GM23338 (cell line): Measurements from ENCODE around the gene CELA2B. TPM values are rescaled to one million over a fixed set of nuclear protein-coding genes. Genes with fewer than 3 reads are reported as not detected.

ENCODE experiments used
- ATAC-seq: fragments of 200-7000 bp; cut with Tn5 transposase; 3 replicates; pipeline ENCODE4 v1.9.1; 2020
- DNase-seq: peaks from one replicate; pipeline ENCODE4 v3.0.0-alpha.2; 2015; ENCODE audit warnings: low spot score
- H2AFZ ChIP-seq: fragments of 200-600 bp; sonication (generic); 2 replicates; pipeline ENCODE4 v1.8.0; 2016; ENCODE audit warnings: antibody characterized with exemption, mild to moderate bottlenecking, moderate library complexity
- H3F3A ChIP-seq: fragments of 200-600 bp; sonication (generic); replicated peaks from 2 replicates; pipeline ENCODE4 v1.8.0; 2017; ENCODE audit warnings: antibody characterized with exemption, mixed run types, low read depth
- H3K27ac ChIP-seq: fragments of 200-600 bp; sonication (generic); 2 replicates; pipeline ENCODE4 v1.6.1; 2016; ENCODE audit warnings: low read depth
- H3K27me3 ChIP-seq: fragments of 200-600 bp; sonication (generic); 2 replicates; pipeline ENCODE4 v1.8.0; 2016; ENCODE audit warnings: mild to moderate bottlenecking, mixed run types, moderate library complexity; ENCODE audit not compliant: insufficient read depth
- H3K36me3 ChIP-seq: fragments of 200-600 bp; sonication (generic); 2 replicates; pipeline ENCODE4 v1.8.0; 2016; ENCODE audit warnings: mild to moderate bottlenecking; ENCODE audit not compliant: insufficient read depth
- H3K4me1 ChIP-seq: fragments of 200-600 bp; sonication (generic); 2 replicates; pipeline ENCODE4 v1.8.0; 2016; ENCODE audit warnings: mild to moderate bottlenecking, moderate library complexity; ENCODE audit not compliant: insufficient read depth
- H3K4me2 ChIP-seq: fragments of 200-600 bp; sonication (generic); 2 replicates; pipeline ENCODE4 v1.7.1; 2017; ENCODE audit warnings: mixed run types
- H3K4me3 ChIP-seq: fragments of 200-600 bp; sonication (generic); 2 replicates; pipeline ENCODE4 v1.6.1; 2016; ENCODE audit warnings: mixed run types
- H3K79me2 ChIP-seq: fragments of 200-600 bp; sonication (generic); replicated peaks from 2 replicates; pipeline ENCODE4 v1.8.0; 2017; ENCODE audit warnings: mild to moderate bottlenecking; ENCODE audit not compliant: insufficient read depth
- H3K9me2 ChIP-seq: fragments of 200-600 bp; sonication (generic); 2 replicates; pipeline ENCODE4 v1.8.0; 2017; ENCODE audit not compliant: insufficient read depth
- H4K20me1 ChIP-seq: fragments of 200-600 bp; sonication (generic); replicated peaks from 2 replicates; pipeline ENCODE4 v1.8.0; 2017; ENCODE audit warnings: mild to moderate bottlenecking; ENCODE audit not compliant: insufficient read depth
- H3K27ac Mint-ChIP-seq: 2 replicates; pipeline ENCODE4 v1.8.0; 2020; ENCODE audit warnings: inconsistent platforms, mild to moderate bottlenecking, moderate library complexity, mixed read lengths
- H3K27me3 Mint-ChIP-seq: 3 replicates; pipeline ENCODE4 v1.8.0; 2022; ENCODE audit warnings: low read depth, mild to moderate bottlenecking, moderate library complexity, mixed read lengths, inconsistent platforms; ENCODE audit not compliant: insufficient read depth, poor library complexity
- H3K36me3 Mint-ChIP-seq: 3 replicates; pipeline ENCODE4 v1.8.0; 2021; ENCODE audit warnings: low read depth, mild to moderate bottlenecking, inconsistent platforms, moderate library complexity, mixed read lengths
- H3K4me1 Mint-ChIP-seq: 3 replicates; pipeline ENCODE4 v1.8.0; 2020; ENCODE audit warnings: mild to moderate bottlenecking, inconsistent platforms, mixed read lengths
- H3K4me3 Mint-ChIP-seq: 3 replicates; pipeline ENCODE4 v1.8.0; 2021; ENCODE audit warnings: moderate library complexity, mild to moderate bottlenecking, inconsistent platforms, mixed read lengths
- H3K9me3 Mint-ChIP-seq: 3 replicates; pipeline ENCODE4 v1.8.0; 2020; ENCODE audit warnings: moderate library complexity, mild to moderate bottlenecking, inconsistent platforms, mixed read lengths
- CREB1 ChIP-seq: fragments of 250-450 bp; sonication (Bioruptor Pico); IDR thresholded peaks from 2 replicates; pipeline ENCODE4 v1.5.0; 2020; ENCODE audit warnings: low read depth, mild to moderate bottlenecking, moderate library complexity
- CTCF ChIP-seq, 2 experiments: fragments of 200-600 bp in 1 of 2; sonication (generic) in 1 of 2; conservative IDR thresholded peaks; 2 replicates each; pipeline versions ENCODE4 v1.5.1 to v1.6.1; 2016 to 2017; ENCODE audit warnings: antibody characterized with exemption in 2 of 2, low read depth in 2 of 2, mild to moderate bottlenecking in 2 of 2, moderate library complexity in 1 of 2
- ETS1 ChIP-seq: IDR thresholded peaks from 2 replicates; pipeline ENCODE4 v1.6.1; 2016; ENCODE audit warnings: antibody characterized with exemption
- EZH2 ChIP-seq: fragments of 200-600 bp; sonication (generic); IDR thresholded peaks from one replicate; pipeline ENCODE4 v1.8.0; 2017; ENCODE audit warnings: antibody characterized with exemption, mild to moderate bottlenecking, low read depth; ENCODE audit not compliant: unreplicated experiment
- EZH2phosphoT487 ChIP-seq: fragments of 200-600 bp; sonication (generic); IDR thresholded peaks from one replicate; pipeline ENCODE4 v1.8.1; 2018; ENCODE audit warnings: antibody characterized with exemption; ENCODE audit not compliant: unreplicated experiment
- JUNB ChIP-seq: IDR thresholded peaks from one replicate; pipeline ENCODE4 v1.6.1; 2016; ENCODE audit warnings: antibody characterized with exemption; ENCODE audit not compliant: unreplicated experiment
- NANOG ChIP-seq: IDR thresholded peaks from 2 replicates; pipeline ENCODE4 v1.6.1; 2016; ENCODE audit warnings: antibody characterized with exemption, borderline replicate concordance
- POLR2AphosphoS5 ChIP-seq: IDR thresholded peaks from 2 replicates; pipeline ENCODE4 v1.6.1; 2016; ENCODE audit warnings: antibody characterized with exemption, low read depth
- STAT1 ChIP-seq: IDR thresholded peaks from one replicate; pipeline ENCODE4 v1.6.1; 2016; ENCODE audit warnings: antibody characterized with exemption; ENCODE audit not compliant: unreplicated experiment
- ZNF114 ChIP-seq: fragments of 250-450 bp; sonication (Bioruptor Pico); IDR thresholded peaks from 2 replicates; pipeline ENCODE4 v1.5.0; 2020; ENCODE audit warnings: mild to moderate bottlenecking, moderate library complexity
- ZNF462 ChIP-seq: fragments of 250-450 bp; sonication (Bioruptor Pico); IDR thresholded peaks from 2 replicates; pipeline ENCODE4 v1.5.0; 2020; ENCODE audit warnings: mild to moderate bottlenecking, moderate library complexity
- polyA plus RNA-seq: library from polyadenylated mRNA; unstranded; fragments of >200 nt; fragmentation: Nextera tagmentation; extraction: Ambion mirVana; gene quantifications from 2 replicates; pipeline ENCODE4 v1.2.1, GENCODE V29; 2016
- total RNA-seq: library from RNA; depleted of rRNA; stranded (reverse); fragments of >200 nt; shearing (Covaris generic); gene quantifications from 2 replicates; pipeline ENCODE4 v1.2.3, GENCODE V29; 2014
- TF ChIP-seq, protein P1 (sequence below): IDR thresholded peaks from one replicate; pipeline ENCODE4 v1.6.1; 2018; ENCODE audit warnings: antibody characterized with exemption; ENCODE audit not compliant: unreplicated experiment

The CELA2B gene
- total and polyA plus RNA-seq, 2 experiments from 2014 or later = not detected

DNA sequence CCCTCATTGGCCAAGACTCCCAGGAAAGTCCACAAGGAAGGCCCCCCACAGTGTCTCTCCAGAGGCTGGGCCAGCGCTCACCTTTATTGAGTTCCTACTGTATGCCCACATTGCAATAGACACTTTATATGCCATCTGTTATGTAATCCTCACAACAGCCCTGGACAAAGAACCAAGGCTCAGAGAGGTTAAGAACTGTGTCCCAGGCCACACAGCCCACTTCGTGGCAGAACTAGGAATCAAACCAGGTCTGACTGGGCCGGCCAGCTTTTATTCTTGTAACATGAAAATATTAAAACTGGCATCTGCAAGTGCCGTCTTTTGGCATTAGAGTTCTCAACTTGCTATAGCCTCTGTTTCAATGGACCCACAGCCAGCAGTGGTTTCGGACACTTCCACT lies 33.1 kb upstream of the CELA2B start:
- H3K9me3 Mint-ChIP-seq = no peaks in the 10 kb centered on the region; the same call in 2 of the 3 replicates
- no peak overlapping the region for H3K27ac Mint-ChIP-seq
- DNase-seq (no peak), ATAC-seq (no peak)
- no peak overlapping the region for H3K4me3 Mint-ChIP-seq
- H3K36me3 ChIP-seq = no peaks in the 10 kb centered on the region
- no peak overlapping the region for H3K4me2 ChIP-seq
- peaks cover 9% of the 10 kb centered on the region for H3K27me3 Mint-ChIP-seq
- H3K9me2 ChIP-seq = no peaks in the 10 kb centered on the region
- H3F3A ChIP-seq = no peaks in the 10 kb centered on the region
- H3K4me3 ChIP-seq = no peak overlapping the region
- no peaks in the 10 kb centered on the region for H3K79me2 ChIP-seq
- H3K36me3 Mint-ChIP-seq = no peaks in the 10 kb centered on the region; the same call in 2 of the 3 replicates
- TF ChIP-seq ETS1 (no peak), STAT1 (no peak), POLR2AphosphoS5 (no peak), EZH2 (no peak), CTCF (conservative IDR thresholded peaks at IDR 0.05; ENCODE audit: low read depth in 2 of 2) (no peak), NANOG (no peak), EZH2phosphoT487 (no peak), ZNF462 (CRISPR knock-in tag) (no peak), JUNB (no peak), CREB1 (CRISPR knock-in tag) (no peak), ZNF114 (CRISPR knock-in tag) (no peak)
- TF ChIP-seq, protein P1, sequence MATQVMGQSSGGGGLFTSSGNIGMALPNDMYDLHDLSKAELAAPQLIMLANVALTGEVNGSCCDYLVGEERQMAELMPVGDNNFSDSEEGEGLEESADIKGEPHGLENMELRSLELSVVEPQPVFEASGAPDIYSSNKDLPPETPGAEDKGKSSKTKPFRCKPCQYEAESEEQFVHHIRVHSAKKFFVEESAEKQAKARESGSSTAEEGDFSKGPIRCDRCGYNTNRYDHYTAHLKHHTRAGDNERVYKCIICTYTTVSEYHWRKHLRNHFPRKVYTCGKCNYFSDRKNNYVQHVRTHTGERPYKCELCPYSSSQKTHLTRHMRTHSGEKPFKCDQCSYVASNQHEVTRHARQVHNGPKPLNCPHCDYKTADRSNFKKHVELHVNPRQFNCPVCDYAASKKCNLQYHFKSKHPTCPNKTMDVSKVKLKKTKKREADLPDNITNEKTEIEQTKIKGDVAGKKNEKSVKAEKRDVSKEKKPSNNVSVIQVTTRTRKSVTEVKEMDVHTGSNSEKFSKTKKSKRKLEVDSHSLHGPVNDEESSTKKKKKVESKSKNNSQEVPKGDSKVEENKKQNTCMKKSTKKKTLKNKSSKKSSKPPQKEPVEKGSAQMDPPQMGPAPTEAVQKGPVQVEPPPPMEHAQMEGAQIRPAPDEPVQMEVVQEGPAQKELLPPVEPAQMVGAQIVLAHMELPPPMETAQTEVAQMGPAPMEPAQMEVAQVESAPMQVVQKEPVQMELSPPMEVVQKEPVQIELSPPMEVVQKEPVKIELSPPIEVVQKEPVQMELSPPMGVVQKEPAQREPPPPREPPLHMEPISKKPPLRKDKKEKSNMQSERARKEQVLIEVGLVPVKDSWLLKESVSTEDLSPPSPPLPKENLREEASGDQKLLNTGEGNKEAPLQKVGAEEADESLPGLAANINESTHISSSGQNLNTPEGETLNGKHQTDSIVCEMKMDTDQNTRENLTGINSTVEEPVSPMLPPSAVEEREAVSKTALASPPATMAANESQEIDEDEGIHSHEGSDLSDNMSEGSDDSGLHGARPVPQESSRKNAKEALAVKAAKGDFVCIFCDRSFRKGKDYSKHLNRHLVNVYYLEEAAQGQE = no peak
- H3K27me3 ChIP-seq = no peaks in the 10 kb centered on the region
- no peaks in the 10 kb centered on the region for H3K4me1 ChIP-seq
- H2AFZ ChIP-seq = no peak overlapping the region
- no peaks in the 10 kb centered on the region for H4K20me1 ChIP-seq
- H3K4me1 Mint-ChIP-seq = no peaks in the 10 kb centered on the region
- no peak overlapping the region for H3K27ac ChIP-seq
